GM12878 (cell line): Measurements from ENCODE around the gene KRTAP4-1. TPM values are rescaled to one million over a fixed set of nuclear protein-coding genes. Genes with fewer than 3 reads are reported as not detected.

Source experiments
- ATAC-seq: fragments of 200-7000 bp; cut with Tn5 transposase; 3 replicates; pipeline ENCODE4 v1.9.1; 2020; ENCODE audit warnings: mild to moderate bottlenecking, moderate library complexity
- BruUV-seq: library from RNA; stranded (reverse); fragments of 400-500 nt; replicated peaks from 2 replicates; lab custom pipeline; 2021; lab: Mats Ljungman, UMichigan
- CTCF ChIA-PET: fragments of 300-600 bp; sonication (Branson Sonifier 250); formaldehyde crosslinking; extraction: SDS; loops from one replicate; lab custom pipeline; 2021; ENCODE audit warnings: inconsistent platforms; lab: Yijun Ruan, JAX
- POLR2A ChIA-PET: fragments of 350-600 bp; formaldehyde crosslinking; extraction: SDS; loops from one replicate; lab custom pipeline; 2021; ENCODE audit warnings: inconsistent platforms; lab: Charles Lee
- RAD21 ChIA-PET: fragments of 300-600 bp; sonication (Branson Sonifier 250); formaldehyde crosslinking; loops from one replicate; lab custom pipeline; 2023; ENCODE audit warnings: antibody characterized with exemption; ENCODE audit not compliant: unreplicated experiment; lab: Charles Lee
- SMC1A ChIA-PET: fragments of 300-600 bp; sonication (Branson Sonifier 250); formaldehyde crosslinking; loops from one replicate; lab custom pipeline; 2023; ENCODE audit not compliant: unreplicated experiment, uncharacterized antibody; lab: Charles Lee
- DNase-seq: peaks from one replicate; pipeline ENCODE4 v3.0.0-alpha.2; 2011; ENCODE audit warnings: low read depth, low spot score
- FAIRE-seq: peaks from 3 replicates; lab custom pipeline; 2011; peaks lifted over from hg19 to GRCh38; lab: Jason Lieb, UNC
- H2AFZ ChIP-seq: 2 replicates; pipeline ENCODE4 v1.6.0; 2011; ENCODE audit warnings: low read depth, low read length, control low read depth; ENCODE audit not compliant: control insufficient read depth
- H3K27ac ChIP-seq: 2 replicates; pipeline ENCODE4 v1.5.1; 2011; ENCODE audit warnings: control low read depth; ENCODE audit not compliant: control insufficient read depth, insufficient read depth
- H3K27me3 ChIP-seq, 2 experiments: replicated peaks in 1 of 2; 2 replicates each; pipeline versions ENCODE4 v1.6.0 to v1.6.1; 2011; ENCODE audit warnings: low read length in 1 of 2; ENCODE audit not compliant: control insufficient read depth in 2 of 2, insufficient read depth in 2 of 2
- H3K36me3 ChIP-seq, 2 experiments: 2 replicates each; pipeline ENCODE4 v1.5.1; 2011; ENCODE audit warnings: low read length in 1 of 2; ENCODE audit not compliant: control insufficient read depth in 2 of 2, insufficient read depth in 2 of 2
- H3K4me1 ChIP-seq: 2 replicates; pipeline ENCODE4 v1.6.1; 2011; ENCODE audit warnings: mild to moderate bottlenecking, low read length, moderate library complexity, mixed read lengths; ENCODE audit not compliant: control insufficient read depth, insufficient read depth
- H3K4me2 ChIP-seq: 2 replicates; pipeline ENCODE4 v1.6.0; 2011; ENCODE audit warnings: control low read depth; ENCODE audit not compliant: control insufficient read depth, insufficient read depth
- H3K4me3 ChIP-seq: fragments of 200-600 bp; sonication (generic); 2 replicates; pipeline ENCODE4 v1.5.1; 2016
- H3K79me2 ChIP-seq: 2 replicates; pipeline ENCODE4 v1.6.0; 2011; ENCODE audit warnings: low read length; ENCODE audit not compliant: control insufficient read depth, insufficient read depth
- H3K9ac ChIP-seq: 2 replicates; pipeline ENCODE4 v1.8.0; 2011; ENCODE audit warnings: low read length, control low read depth, mixed read lengths; ENCODE audit not compliant: control insufficient read depth, insufficient read depth
- H3K9me3 ChIP-seq: replicated peaks from 3 replicates; pipeline ENCODE4 v1.5.1; 2011; ENCODE audit warnings: mild to moderate bottlenecking, low read length; ENCODE audit not compliant: control insufficient read depth, insufficient read depth
- H4K20me1 ChIP-seq: 2 replicates; pipeline ENCODE4 v1.6.0; 2011; ENCODE audit not compliant: control insufficient read depth, insufficient read depth
- CHD1 ChIP-seq: IDR thresholded peaks from 2 replicates; pipeline ENCODE4 v1.6.1; 2012; ENCODE audit warnings: low read depth, low read length, improper control_type of control experiment
- CHD4 ChIP-seq: fragments of 200-600 bp; sonication (generic); IDR thresholded peaks from 2 replicates; pipeline ENCODE4 v1.6.1; 2016; ENCODE audit warnings: mild to moderate bottlenecking
- EP300 ChIP-seq, 2 experiments: fragments of 150-350 bp in 1 of 2; IDR thresholded peaks; 2 replicates each; pipeline ENCODE4 v1.6.1; 2011 to 2012; ENCODE audit warnings: low read depth in 2 of 2, low read length in 2 of 2, borderline replicate concordance in 1 of 2, improper control_type of control experiment in 1 of 2, inconsistent platforms in 1 of 2; ENCODE audit not compliant: control insufficient read depth in 1 of 2
- FOXM1 ChIP-seq: IDR thresholded peaks from 2 replicates; pipeline ENCODE4 v1.6.1; 2012; ENCODE audit warnings: low read depth, mild to moderate bottlenecking, inconsistent platforms, low read length, moderate library complexity
- HDAC2 ChIP-seq: fragments of 200-600 bp; sonication (generic); IDR thresholded peaks from 2 replicates; pipeline ENCODE4 v1.6.1; 2017
- IKZF2 ChIP-seq, 2 experiments: fragments of 450-650 bp; IDR thresholded peaks; 2 replicates each; pipeline ENCODE4 v1.6.1; 2017; ENCODE audit warnings: mild to moderate bottlenecking in 2 of 2, moderate library complexity in 2 of 2
- JUNB ChIP-seq: IDR thresholded peaks from 2 replicates; pipeline ENCODE4 v1.6.1; 2016; ENCODE audit warnings: antibody characterized with exemption, mild to moderate bottlenecking
- JUND ChIP-seq: IDR thresholded peaks from 2 replicates; pipeline ENCODE4 v1.6.1; 2012; ENCODE audit warnings: low read depth, mild to moderate bottlenecking, low read length, improper control_type of control experiment, moderate library complexity
- KLF5 ChIP-seq: fragments of 450-650 bp; IDR thresholded peaks from 2 replicates; pipeline ENCODE4 v1.6.1; 2014; ENCODE audit warnings: mild to moderate bottlenecking; ENCODE audit not compliant: partially characterized antibody
- PML ChIP-seq: IDR thresholded peaks from 2 replicates; pipeline ENCODE4 v1.6.1; 2012; ENCODE audit warnings: low read length, inconsistent platforms
- POLR2AphosphoS2 ChIP-seq: IDR thresholded peaks from 2 replicates; pipeline ENCODE4 v1.6.1; 2011; ENCODE audit warnings: low read depth, mild to moderate bottlenecking, low read length, improper control_type of control experiment, moderate library complexity
- POLR2AphosphoS5 ChIP-seq: IDR thresholded peaks from 2 replicates; pipeline ENCODE4 v1.6.1; 2011; ENCODE audit warnings: mild to moderate bottlenecking, low read length, inconsistent platforms
- RAD51 ChIP-seq: fragments of 450-650 bp; IDR thresholded peaks from 2 replicates; pipeline ENCODE4 v1.6.1; 2016; ENCODE audit warnings: moderate library complexity, mild to moderate bottlenecking, inconsistent platforms
- RB1 ChIP-seq: fragments of 450-650 bp; formaldehyde crosslinking; IDR thresholded peaks from 2 replicates; pipeline ENCODE4 v1.6.1; 2017; ENCODE audit warnings: mild to moderate bottlenecking, borderline replicate concordance
- STAT1 ChIP-seq: fragments of 450-650 bp; conservative IDR thresholded peaks from 2 replicates; pipeline ENCODE4 v1.6.1; 2014; ENCODE audit warnings: antibody characterized with exemption, mild to moderate bottlenecking
- TCF3 ChIP-seq: IDR thresholded peaks from 2 replicates; pipeline ENCODE4 v1.6.1; 2012; ENCODE audit warnings: low read depth, mild to moderate bottlenecking, low read length, borderline replicate concordance; ENCODE audit not compliant: insufficient read depth
- WRNIP1 ChIP-seq: IDR thresholded peaks from 2 replicates; pipeline ENCODE4 v1.6.1; 2011; ENCODE audit warnings: low read depth, low read length, improper control_type of control experiment, borderline replicate concordance
- ZNF207 ChIP-seq: fragments of 450-650 bp; IDR thresholded peaks from 2 replicates; pipeline ENCODE4 v1.6.1; 2014; ENCODE audit warnings: antibody characterized with exemption, mild to moderate bottlenecking, borderline replicate concordance
- WGBS: methylation state at CpG from one replicate; pipeline ENCODE4 v1.1.6; 2016; ENCODE audit warnings: low lambda C conversion rate; ENCODE audit not compliant: insufficient replicate concordance, insufficient coverage; ENCODE audit errors: missing lambda C conversion rate; 5-methylcytosine and 5-hydroxymethylcytosine counted together
- in situ Hi-C: fragments of 300-500 bp; cut with MboI; formaldehyde crosslinking; loops from 9 replicates; pipeline ENCODE4 v1.14.3; 2018; ENCODE audit warnings: mixed read lengths
- intact Hi-C: fragments of 100-400 bp; cut with micrococcal nuclease; formaldehyde crosslinking; loops from one replicate; pipeline ENCODE4 v1.14.2; 2022; ENCODE audit not compliant: unreplicated experiment
- polyA plus RNA-seq, 11 experiments: library from polyadenylated mRNA; depleted of rRNA in 4 of 11; unstranded in 6 of 11; stranded (reverse) in 5 of 11; fragments of >200 nt; fragmentation: Nextera tagmentation in 4 of 11; fragmentation: Illumina TruSeq in 1 of 11; extraction: Ambion mirVana in 4 of 11; extraction: Trizol in 1 of 11; gene quantifications; 1 replicate in 1 of 11; 2 replicates in 10 of 11; pipeline versions ENCODE4 v1.2.1 to v1.2.3, GENCODE V29; 2011 to 2016; ENCODE audit warnings: inconsistent platforms in 2 of 11, missing spikeins in 2 of 11, low read depth in 1 of 11
- total RNA-seq, 4 experiments: library from RNA; depleted of rRNA in 3 of 4; stranded (reverse); fragments of >200 nt in 3 of 4; fragmentation: Illumina TruSeq in 1 of 4; extraction: Trizol in 1 of 4; gene quantifications; 2 replicates each; pipeline versions ENCODE4 v1.2.1 to v1.2.3, GENCODE V29; 2013 to 2021
- TF ChIP-seq, protein P1 (sequence below), 3 experiments: IDR thresholded peaks in 2 of 3; conservative IDR thresholded peaks in 1 of 3; 2 replicates each; pipeline ENCODE4 v1.5.1; 2011; ENCODE audit warnings: low read depth in 3 of 3, low read length in 3 of 3, mild to moderate bottlenecking in 3 of 3, control low read depth in 2 of 3, moderate library complexity in 2 of 3, inconsistent platforms in 1 of 3, mixed read lengths in 1 of 3; ENCODE audit not compliant: control insufficient read depth in 2 of 3, insufficient read depth in 1 of 3; ENCODE audit errors: extremely low read depth in 1 of 3

The KRTAP4-1 gene
- total and polyA plus RNA-seq, 10 of the 15 experiments (the other 5 are each of a cell fraction or from before 2014, with no cell fraction given): not detected

DNA sequence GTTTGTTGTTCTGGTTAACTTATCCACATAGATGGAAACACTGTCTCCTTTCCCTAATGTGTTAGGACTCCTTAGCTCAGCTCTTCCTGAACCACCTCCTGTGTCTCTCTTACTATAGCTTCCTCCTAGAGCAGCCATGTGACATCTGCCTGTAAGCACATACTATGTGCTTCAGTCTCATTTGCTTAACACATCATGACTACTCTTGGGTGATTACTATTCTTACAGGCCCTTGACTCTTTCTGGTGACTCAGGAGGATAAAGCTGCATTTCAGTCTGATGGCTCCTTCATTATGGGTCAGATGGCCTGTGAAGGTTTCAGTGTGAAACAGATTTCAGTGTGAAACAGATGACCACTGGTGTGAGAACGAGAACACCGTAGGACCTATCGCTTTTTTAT lies 6.4 kb downstream of the KRTAP4-1 start:
- ATAC-seq (no peak), DNase-seq (no peak), FAIRE-seq (no peak)
- ChIA-PET CTCF (no interaction called here), SMC1A (no interaction called here), POLR2A (no interaction called here), RAD21 (no interaction called here)
- Histone ChIP-seq H4K20me1 (no peaks in the 10 kb centered on the region), H3K27me3 (no peaks in the 10 kb centered on the region; a peak in 1 of 4 replicates), H3K36me3 (no peaks in the 10 kb centered on the region), H3K4me1 (peaks cover 3% of the 10 kb centered on the region; the same call in 1 of the 2 replicates), H3K27ac (no peak overlapping the region), H3K9ac (no peak overlapping the region), H3K4me2 (no peak overlapping the region), H3K9me3 (no peaks in the 10 kb centered on the region), H3K79me2 (no peaks in the 10 kb centered on the region), H3K4me3 (no peak overlapping the region), H2AFZ (no peak overlapping the region)
- TF ChIP-seq POLR2AphosphoS5 (no peak), IKZF2 (IDR thresholded peaks at IDR 0.05) (no peak), HDAC2 (no peak), RB1 (no peak)
- TF ChIP-seq, protein P1, sequence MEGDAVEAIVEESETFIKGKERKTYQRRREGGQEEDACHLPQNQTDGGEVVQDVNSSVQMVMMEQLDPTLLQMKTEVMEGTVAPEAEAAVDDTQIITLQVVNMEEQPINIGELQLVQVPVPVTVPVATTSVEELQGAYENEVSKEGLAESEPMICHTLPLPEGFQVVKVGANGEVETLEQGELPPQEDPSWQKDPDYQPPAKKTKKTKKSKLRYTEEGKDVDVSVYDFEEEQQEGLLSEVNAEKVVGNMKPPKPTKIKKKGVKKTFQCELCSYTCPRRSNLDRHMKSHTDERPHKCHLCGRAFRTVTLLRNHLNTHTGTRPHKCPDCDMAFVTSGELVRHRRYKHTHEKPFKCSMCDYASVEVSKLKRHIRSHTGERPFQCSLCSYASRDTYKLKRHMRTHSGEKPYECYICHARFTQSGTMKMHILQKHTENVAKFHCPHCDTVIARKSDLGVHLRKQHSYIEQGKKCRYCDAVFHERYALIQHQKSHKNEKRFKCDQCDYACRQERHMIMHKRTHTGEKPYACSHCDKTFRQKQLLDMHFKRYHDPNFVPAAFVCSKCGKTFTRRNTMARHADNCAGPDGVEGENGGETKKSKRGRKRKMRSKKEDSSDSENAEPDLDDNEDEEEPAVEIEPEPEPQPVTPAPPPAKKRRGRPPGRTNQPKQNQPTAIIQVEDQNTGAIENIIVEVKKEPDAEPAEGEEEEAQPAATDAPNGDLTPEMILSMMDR (IDR thresholded peaks at IDR 0.05 in 2 of 3, conservative IDR thresholded peaks at IDR 0.05 in 1 of 3; ENCODE audit: control insufficient read depth in 2 of 3, extremely low read depth in 1 of 3, insufficient read depth in 1 of 3, low read depth in 3 of 3, low read length in 3 of 3): no peak
- intact Hi-C loops (no loop called here), in situ Hi-C loops (no loop called here)
- 77% methylated on average over 3 of the region's 3 CpGs for WGBS
- no TSS peak for BruUV-seq

DNA sequence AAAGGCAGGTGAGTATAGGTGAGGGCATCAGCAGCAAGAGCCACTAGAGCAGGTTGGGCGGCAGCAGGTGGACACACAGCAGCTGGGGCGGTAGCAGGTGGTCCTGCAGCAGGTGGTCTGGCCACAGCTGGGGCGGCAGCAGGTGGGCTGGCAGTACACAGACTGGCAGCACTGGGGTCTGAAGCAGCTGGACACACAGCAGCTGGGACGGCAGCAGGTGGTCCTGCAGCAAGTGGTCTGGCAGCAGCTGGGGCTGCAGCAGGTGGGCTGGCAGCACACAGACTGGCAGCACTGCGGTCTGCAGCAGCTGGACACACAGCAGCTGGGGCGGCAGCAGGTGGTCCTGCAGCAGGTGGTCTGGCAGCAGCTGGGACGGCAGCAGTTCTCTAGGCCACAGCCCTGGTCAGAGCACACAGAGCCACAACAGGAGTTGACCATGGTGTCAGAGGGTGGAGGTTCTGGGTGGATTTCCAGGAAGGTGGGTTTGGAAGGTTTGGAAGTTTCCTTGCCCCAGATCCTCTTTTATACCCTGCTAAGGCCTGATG lies 6.9 kb downstream of the KRTAP4-1 start, which contains the start of gene KRTAP4-2:
Gene KRTAP4-2, minus strand, starts transcription at position 495 of the 545 bp plus-strand sequence. Its CDS starts 57 bp downstream, at position 438.
- no peak for DNase-seq
- H2AFZ ChIP-seq: no peak within 1 kb of the TSS
- FAIRE-seq: no peak
- H3K4me1 ChIP-seq: peaks cover 3% of the 10 kb centered on the region; the same call in 1 of the 2 replicates
- SMC1A ChIA-PET: no interaction called here
- POLR2A ChIA-PET: no interaction called here
- CTCF ChIA-PET: no interaction called here
- ATAC-seq: no peak
- 51% methylated on average over 7 of the region's 7 CpGs for WGBS
- H3K27me3 ChIP-seq: no peaks in the 10 kb centered on the region; a peak in 1 of 4 replicates
- H3K27ac ChIP-seq: no peak within 1 kb of the TSS
- intact Hi-C loops: no loop called here
- no peaks in the 10 kb centered on the region for H3K9me3 ChIP-seq
- BruUV-seq: no TSS peak
- no peaks in the 10 kb centered on the region for H3K79me2 ChIP-seq
- no peak within 1 kb of the TSS for H3K4me2 ChIP-seq
- RAD21 ChIA-PET: no interaction called here
- no peak within 1 kb of the TSS for H3K9ac ChIP-seq
- no peak within 1 kb of the TSS for H3K4me3 ChIP-seq
- no peaks in the 10 kb centered on the region for H4K20me1 ChIP-seq
- no peaks in the 10 kb centered on the region for H3K36me3 ChIP-seq
- in situ Hi-C loops: no loop called here
- no peak for TF ChIP-seq KLF5
- TF ChIP-seq JUNB: no peak
- no peak for TF ChIP-seq JUND
- TF ChIP-seq WRNIP1: no peak
- no peak for TF ChIP-seq PML
- TF ChIP-seq STAT1: no peak
- TF ChIP-seq EP300 (IDR thresholded peaks at IDR 0.05; ENCODE audit: borderline replicate concordance in 1 of 2, control insufficient read depth in 1 of 2, low read depth in 2 of 2, low read length in 2 of 2): no peak
- no peak for TF ChIP-seq CHD4
- TF ChIP-seq RAD51: no peak
- TF ChIP-seq TCF3: no peak
- no peak for TF ChIP-seq ZNF207
- no peak for TF ChIP-seq FOXM1
- TF ChIP-seq CHD1: no peak
- TF ChIP-seq POLR2AphosphoS2: no peak
